Measurements from ENCODE around the gene ZNF618. TPM values are rescaled to one million over a fixed set of nuclear protein-coding genes. Genes with fewer than 3 reads are reported as not detected.

ZNF618 gene
- total RNA-seq, 1 donor from 2014 or later = 0.19 TPM

GRCh38 chr9:114099669-114100270, 223.7 kb downstream of the ZNF618 start:
- Mint-ChIP-seq H3K36me3 (ENCODE audit: low read depth) (no peaks in the 10 kb centered on the region), H3K4me3 (no peak overlapping the region), H3K4me1 (peaks cover 3% of the 10 kb centered on the region), H3K27ac (no peak overlapping the region), H3K27me3 (peaks cover 44% of the 10 kb centered on the region), H3K9me3 (peaks cover 4% of the 10 kb centered on the region)
- intact Hi-C loops (cut with micrococcal nuclease) = no loop called here
- DNase-seq = no peak

- Mint-ChIP-seq H3K27ac (no peak overlapping the region), H3K4me1 (peaks cover 3% of the 10 kb centered on the region), H3K9me3 (peaks cover 4% of the 10 kb centered on the region), H3K27me3 (peaks cover 50% of the 10 kb centered on the region), H3K36me3 (ENCODE audit: low read depth) (no peaks in the 10 kb centered on the region), H3K4me3 (no peak overlapping the region)
- intact Hi-C loops (cut with micrococcal nuclease) = no loop called here
- DNase-seq = no peak
These were observed 224.4 kb downstream of the ZNF618 start for GRCh38 chr9:114100536-114100935.

- H3K4me1 Mint-ChIP-seq = peaks cover 2% of the 10 kb centered on the region
- no peaks in the 10 kb centered on the region for H3K36me3 Mint-ChIP-seq (ENCODE audit: low read depth)
- no peak overlapping the region for H3K4me3 Mint-ChIP-seq
- H3K27me3 Mint-ChIP-seq = peaks cover 46% of the 10 kb centered on the region
- intact Hi-C loops (cut with micrococcal nuclease) = no loop called here
- no peak for DNase-seq
- no peak overlapping the region for H3K27ac Mint-ChIP-seq
- H3K9me3 Mint-ChIP-seq = peaks cover 4% of the 10 kb centered on the region
These were observed 226.4 kb downstream of the ZNF618 start for GRCh38 chr9:114102484-114102883.

- H3K4me3 Mint-ChIP-seq = no peak overlapping the region
- no peaks in the 10 kb centered on the region for H3K36me3 Mint-ChIP-seq (ENCODE audit: low read depth)
- H3K27me3 Mint-ChIP-seq = peaks cover 38% of the 10 kb centered on the region
- intact Hi-C loops (cut with micrococcal nuclease) = loop anchor here (5.0 kb wide), 1 partner anchor 52 kb away; the partner anchor contains the start of gene COL27A1
- DNase-seq = no peak
- H3K9me3 Mint-ChIP-seq = peaks cover 4% of the 10 kb centered on the region
- no peaks in the 10 kb centered on the region for H3K4me1 Mint-ChIP-seq
- H3K27ac Mint-ChIP-seq = no peak overlapping the region
These were observed 229.1 kb downstream of the ZNF618 start for GRCh38 chr9:114105236-114105635.

Other genes with a start within 250 kb of the ZNF618 start
- gene AMBP, start 202.0 kb downstream of the ZNF618 start, total RNA-seq = not detected in 2 replicates
- not detected in 2 replicates for gene KIF12, start 223.0 kb downstream of the ZNF618 start, total RNA-seq

All from activated CD4-positive, alpha-beta T cell treated with anti-CD3 and anti-CD28 coated beads, Interleukin-2, amount 10 ng/mL, durations not matched to agents 24 days and 14 days (primary cell).